Chondrocyte (in vitro differentiated cells): ENCODE measurements around the gene RNF44. TPM values are rescaled to one million over a fixed set of nuclear protein-coding genes. Genes with fewer than 3 reads are reported as not detected.

ENCODE experiments used
- DNase-seq: peaks from one replicate; pipeline ENCODE4 v3.0.0; 2021; ENCODE audit warnings: mixed read lengths, low spot score
- H3K27ac Mint-ChIP-seq: one replicate; pipeline ENCODE4 v1.8.0; 2021; ENCODE audit warnings: mild to moderate bottlenecking, moderate library complexity, mixed read lengths; ENCODE audit not compliant: unreplicated experiment
- H3K27me3 Mint-ChIP-seq: 2 replicates; pipeline ENCODE4 v1.8.0; 2021; ENCODE audit warnings: low read depth, mixed read lengths
- H3K36me3 Mint-ChIP-seq: 2 replicates; pipeline ENCODE4 v1.8.0; 2021; ENCODE audit warnings: low read depth, mixed read lengths
- H3K4me1 Mint-ChIP-seq: 2 replicates; pipeline ENCODE4 v1.8.0; 2021; ENCODE audit warnings: low read depth, mild to moderate bottlenecking, mixed read lengths
- H3K4me3 Mint-ChIP-seq: one replicate; pipeline ENCODE4 v1.8.0; 2021; ENCODE audit warnings: mild to moderate bottlenecking, moderate library complexity, mixed read lengths; ENCODE audit not compliant: unreplicated experiment
- H3K9me3 Mint-ChIP-seq: 2 replicates; pipeline ENCODE4 v1.8.0; 2021; ENCODE audit warnings: low read depth, mixed read lengths
- CTCF ChIP-seq: fragments of 200-600 bp; sonication (generic); IDR thresholded peaks from 2 replicates; pipeline ENCODE4 v1.5.0; 2021; ENCODE audit warnings: antibody characterized with exemption, mild to moderate bottlenecking, moderate library complexity
- total RNA-seq: library from RNA; stranded (reverse); gene quantifications from 3 replicates; pipeline ENCODE4 v1.2.1, GENCODE V29; 2021

Gene RNF44
- total RNA-seq, 1 donor from 2014 or later: 24.7 TPM

- Mint-ChIP-seq H3K36me3 (peaks cover 35% of the 10 kb centered on the region), H3K4me3 (no peak overlapping the region), H3K9me3 (no peaks in the 10 kb centered on the region), H3K4me1 (peaks cover 6% of the 10 kb centered on the region), H3K27ac (peak overlapping the region; percentile 45), H3K27me3 (no peaks in the 10 kb centered on the region)
- DNase-seq: no peak
- no peak for TF ChIP-seq CTCF
Observed at GRCh38 chr5:176501333-176501732, 35.9 kb downstream of the RNF44 start.

- no peak for DNase-seq
- no peak overlapping the region for H3K27ac Mint-ChIP-seq
- H3K27me3 Mint-ChIP-seq: no peaks in the 10 kb centered on the region
- peaks cover 6% of the 10 kb centered on the region for H3K4me1 Mint-ChIP-seq
- no peak overlapping the region for H3K4me3 Mint-ChIP-seq
- H3K36me3 Mint-ChIP-seq: peaks cover 37% of the 10 kb centered on the region
- no peak for TF ChIP-seq CTCF
- H3K9me3 Mint-ChIP-seq: no peaks in the 10 kb centered on the region
Observed at GRCh38 chr5:176500511-176500910, 36.7 kb downstream of the RNF44 start.

- H3K27ac Mint-ChIP-seq: peak overlapping the region; percentile 45
- no peaks in the 10 kb centered on the region for H3K9me3 Mint-ChIP-seq
- TF ChIP-seq CTCF: no peak
- H3K27me3 Mint-ChIP-seq: no peaks in the 10 kb centered on the region
- no peak overlapping the region for H3K4me3 Mint-ChIP-seq
- no peak for DNase-seq
- H3K36me3 Mint-ChIP-seq: peaks cover 36% of the 10 kb centered on the region
- H3K4me1 Mint-ChIP-seq: peaks cover 6% of the 10 kb centered on the region
Observed at GRCh38 chr5:176499273-176499672, 37.9 kb downstream of the RNF44 start.

- Mint-ChIP-seq H3K4me1 (peaks cover 6% of the 10 kb centered on the region), H3K9me3 (no peaks in the 10 kb centered on the region), H3K36me3 (peaks cover 42% of the 10 kb centered on the region), H3K27me3 (no peaks in the 10 kb centered on the region), H3K27ac (peak overlapping the region; percentile 65), H3K4me3 (no peak overlapping the region)
- DNase-seq: no peak
- no peak for TF ChIP-seq CTCF
Observed at GRCh38 chr5:176497852-176498251, 39.4 kb downstream of the RNF44 start.

GRCh38 chr5:176492431-176492830 is 44.8 kb downstream of the RNF44 start:
- Mint-ChIP-seq H3K4me3 (no peak overlapping the region), H3K4me1 (peaks cover 5% of the 10 kb centered on the region), H3K27me3 (no peaks in the 10 kb centered on the region), H3K27ac (no peak overlapping the region), H3K36me3 (peaks cover 39% of the 10 kb centered on the region), H3K9me3 (no peaks in the 10 kb centered on the region)
- DNase-seq: no peak
- TF ChIP-seq CTCF: no peak
